Measurements from ENCODE around the gene SV2C.
"Not testable (repeated sequence)": the region's sequence is repeated elsewhere in the genome, so short reads cannot be mapped to it uniquely, and the experiment has no call there.

The SV2C gene

DNA sequence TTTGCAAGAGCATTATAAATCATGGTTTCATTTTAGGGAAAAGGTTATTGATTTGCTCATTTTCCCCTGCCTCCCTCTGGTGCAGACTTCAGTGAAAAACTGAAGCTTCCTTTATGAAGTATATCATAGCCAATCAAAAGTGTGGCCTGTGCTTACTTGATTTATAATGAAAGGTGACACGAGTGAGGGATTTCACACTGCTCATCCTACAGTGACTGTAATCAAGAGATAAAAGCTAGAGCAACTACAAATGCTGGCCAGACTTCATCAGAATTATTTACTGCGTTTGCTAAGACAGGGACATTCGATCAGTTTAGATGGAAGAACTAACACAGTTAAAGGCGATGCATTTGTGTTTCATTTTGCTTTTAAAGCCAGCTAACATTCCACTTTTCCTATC, 151.5 kb downstream of the SV2C start:
- TF ChIP-seq L3MBTL2 (conservative IDR thresholded peaks at IDR 0.05) (no peak), ARNT (IDR thresholded peaks at IDR 0.05) (no peak), CTBP1 (IDR thresholded peaks at IDR 0.05; ENCODE audit: borderline replicate concordance) (no peak), SP1 (IDR thresholded peaks at IDR 0.05) (no peak), ELF4 (IDR thresholded peaks at IDR 0.05) (no peak), HDGF (IDR thresholded peaks at IDR 0.05; ENCODE audit: borderline replicate concordance) (no peak)
- ChIA-PET POLR2A (no interaction called here), CTCF (interaction anchor here (0.8 kb wide), 1 partner anchor 60 kb away, joined by 4 read pairs; no protein-coding TSS in a partner anchor)
- no peak for DNase-seq (ENCODE audit: extremely low spot score)

DNA sequence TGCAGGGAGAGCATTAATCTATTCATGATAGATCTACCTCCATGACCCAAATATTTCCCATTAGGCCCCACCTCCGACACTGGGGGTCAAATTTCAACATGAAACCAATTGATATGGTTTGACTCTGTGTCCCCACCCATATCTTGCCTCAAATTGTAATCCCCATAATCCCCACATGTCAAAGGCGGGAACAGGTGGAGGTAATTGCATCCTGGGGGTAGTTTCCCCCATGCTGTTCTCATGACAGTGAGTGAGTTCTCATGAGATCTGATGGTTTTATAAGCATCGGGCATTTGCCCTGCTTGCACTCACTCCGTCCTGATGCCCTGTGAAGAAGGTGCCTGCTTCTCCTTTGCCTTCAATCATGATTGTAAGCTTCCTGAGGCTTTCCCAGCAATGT, 153.5 kb downstream of the SV2C start:
- ChIA-PET POLR2A (no interaction called here), CTCF (no interaction called here)
- no peak for DNase-seq (ENCODE audit: extremely low spot score)
- no peak for TF ChIP-seq FOXK2 (IDR thresholded peaks at IDR 0.05)
- no peak for TF ChIP-seq ELF4 (IDR thresholded peaks at IDR 0.05)
- TF ChIP-seq NFRKB (IDR thresholded peaks at IDR 0.05), result no peak
- no peak for TF ChIP-seq FOXM1 (IDR thresholded peaks at IDR 0.05; ENCODE audit: borderline replicate concordance)
- no peak for TF ChIP-seq L3MBTL2 (conservative IDR thresholded peaks at IDR 0.05)
- TF ChIP-seq CTBP1 (IDR thresholded peaks at IDR 0.05; ENCODE audit: borderline replicate concordance), result no peak
- TF ChIP-seq HDGF (IDR thresholded peaks at IDR 0.05; ENCODE audit: borderline replicate concordance), result no peak
- TF ChIP-seq, protein P1, sequence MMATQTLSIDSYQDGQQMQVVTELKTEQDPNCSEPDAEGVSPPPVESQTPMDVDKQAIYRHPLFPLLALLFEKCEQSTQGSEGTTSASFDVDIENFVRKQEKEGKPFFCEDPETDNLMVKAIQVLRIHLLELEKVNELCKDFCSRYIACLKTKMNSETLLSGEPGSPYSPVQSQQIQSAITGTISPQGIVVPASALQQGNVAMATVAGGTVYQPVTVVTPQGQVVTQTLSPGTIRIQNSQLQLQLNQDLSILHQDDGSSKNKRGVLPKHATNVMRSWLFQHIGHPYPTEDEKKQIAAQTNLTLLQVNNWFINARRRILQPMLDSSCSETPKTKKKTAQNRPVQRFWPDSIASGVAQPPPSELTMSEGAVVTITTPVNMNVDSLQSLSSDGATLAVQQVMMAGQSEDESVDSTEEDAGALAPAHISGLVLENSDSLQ (IDR thresholded peaks at IDR 0.05), result no peak
- no peak for TF ChIP-seq TARDBP (IDR thresholded peaks at IDR 0.05)
- TF ChIP-seq LEF1 (IDR thresholded peaks at IDR 0.05; ENCODE audit: borderline replicate concordance), result no peak
- TF ChIP-seq SUZ12 (IDR thresholded peaks at IDR 0.05), result no peak
- TF ChIP-seq ARNT (IDR thresholded peaks at IDR 0.05), result no peak

DNA sequence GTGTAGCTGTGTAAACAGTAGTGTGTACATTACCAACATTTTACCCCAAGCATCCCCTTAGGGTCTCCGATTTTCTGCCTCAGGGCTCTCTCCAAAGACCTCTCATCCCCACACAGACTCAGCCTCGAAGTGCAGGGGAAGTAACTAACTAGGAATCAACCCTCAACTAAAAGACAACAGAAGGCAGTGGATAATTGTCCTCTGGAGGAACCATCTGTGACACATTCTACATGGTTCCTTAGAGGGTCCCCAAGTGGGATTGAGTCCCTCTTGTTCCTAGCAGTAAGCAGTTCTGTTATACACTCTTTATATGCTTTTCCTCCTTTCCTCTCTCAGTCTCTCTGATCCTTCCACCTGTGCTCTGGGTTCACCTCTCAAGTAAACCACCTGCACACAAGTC, 157.2 kb downstream of the SV2C start:
- DNase-seq (ENCODE audit: extremely low spot score), result no peak
- ChIA-PET CTCF (no interaction called here), POLR2A (no interaction called here)
- TF ChIP-seq HDGF (IDR thresholded peaks at IDR 0.05; ENCODE audit: borderline replicate concordance) (no peak), FOXK2 (IDR thresholded peaks at IDR 0.05) (no peak), TARDBP (IDR thresholded peaks at IDR 0.05) (no peak), ZNF384 (IDR thresholded peaks at IDR 0.05) (no peak), FOXA1 (IDR thresholded peaks at IDR 0.05) (no peak)

DNA sequence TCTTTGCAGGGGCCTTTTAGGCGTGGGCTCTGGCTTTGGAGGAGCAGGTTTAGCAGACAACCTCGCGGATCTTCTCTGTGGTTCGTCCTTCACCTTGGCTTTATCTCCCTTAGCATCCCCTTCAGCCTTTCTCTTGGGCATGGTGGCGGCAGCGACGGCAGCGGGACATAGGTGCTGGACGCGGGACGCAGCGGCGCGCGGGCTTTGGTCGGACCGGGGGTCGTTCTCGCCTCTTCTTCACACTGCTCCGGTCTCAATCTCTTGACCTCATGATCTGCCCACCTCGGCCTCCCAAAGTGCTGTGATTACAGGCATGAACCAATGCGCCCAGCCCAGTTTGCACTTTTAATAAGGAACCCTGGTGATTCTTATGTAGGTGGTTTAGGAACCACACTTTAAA, 159.0 kb downstream of the SV2C start:
- POLR2A ChIA-PET; DNase-seq (ENCODE audit: extremely low spot score); CTCF ChIA-PET: not testable (repeated sequence)

DNA sequence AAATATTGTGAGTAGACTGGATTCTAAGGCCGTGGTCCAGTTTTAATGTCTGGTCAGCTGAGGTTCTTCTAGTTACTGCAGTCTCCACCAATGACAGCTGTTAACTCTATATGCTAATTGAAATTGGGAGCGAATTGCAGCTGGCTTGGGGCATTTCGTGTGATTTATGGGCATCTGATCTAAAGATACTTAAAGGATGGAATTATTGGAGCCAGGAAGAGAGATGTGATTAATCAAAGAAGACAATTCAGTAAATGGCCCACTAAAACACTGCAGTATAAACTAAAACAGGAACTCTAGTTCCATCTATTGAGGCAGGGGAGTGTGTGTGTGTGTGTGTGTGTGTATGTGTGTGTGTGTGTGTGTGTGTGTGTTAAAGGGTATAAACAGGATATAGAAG, 162.4 kb downstream of the SV2C start:
- ChIA-PET CTCF (no interaction called here), POLR2A (no interaction called here)
- no peak for DNase-seq (ENCODE audit: extremely low spot score)
- TF ChIP-seq LEF1 (IDR thresholded peaks at IDR 0.05; ENCODE audit: borderline replicate concordance) (no peak), ZNF384 (IDR thresholded peaks at IDR 0.05) (no peak)

DNA sequence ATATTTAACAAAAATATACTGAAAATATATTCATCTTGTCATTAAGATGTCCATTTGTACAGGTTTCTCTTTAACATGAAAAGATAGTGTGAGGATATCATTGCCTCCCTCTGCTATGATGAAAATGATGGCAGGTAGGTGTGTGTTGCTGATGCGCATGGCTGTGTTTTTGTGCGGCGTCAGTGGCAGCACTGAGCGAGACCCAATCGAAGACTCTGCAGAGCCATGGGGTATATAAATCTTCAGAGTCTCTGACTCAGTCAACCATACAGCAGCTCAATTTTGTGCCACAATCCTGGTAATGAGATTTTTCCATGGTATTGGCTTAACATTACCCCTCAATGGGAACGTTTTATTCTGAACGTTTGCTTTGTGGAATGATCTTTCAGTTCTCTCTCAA, 166.4 kb downstream of the SV2C start:
- CTCF ChIA-PET, result no interaction called here
- TF ChIP-seq SP1 (IDR thresholded peaks at IDR 0.05), result no peak
- TF ChIP-seq ELF4 (IDR thresholded peaks at IDR 0.05), result no peak
- no peak for TF ChIP-seq NFRKB (IDR thresholded peaks at IDR 0.05)

DNA sequence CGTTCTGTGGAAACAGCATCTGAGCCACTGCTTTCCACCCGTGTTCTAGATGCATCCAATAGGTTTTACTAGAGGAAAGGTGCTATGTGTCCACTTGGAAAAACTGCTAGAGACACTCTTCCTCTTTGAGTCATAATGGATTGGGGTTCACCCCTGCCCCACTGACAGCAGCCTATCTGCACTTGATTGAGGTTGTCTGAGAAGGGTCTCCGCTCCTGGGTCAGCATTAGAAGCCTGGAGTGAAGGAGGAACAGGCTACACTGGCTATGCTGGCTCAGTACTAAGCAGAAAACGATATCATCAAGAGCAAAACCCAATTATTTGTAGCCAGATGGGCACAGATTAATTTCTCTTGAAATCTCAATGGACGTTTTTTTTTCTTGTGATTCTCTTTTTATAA, 167.3 kb downstream of the SV2C start:
- ChIA-PET POLR2A (no interaction called here), CTCF (no interaction called here)
- no peak for TF ChIP-seq HDGF (IDR thresholded peaks at IDR 0.05; ENCODE audit: borderline replicate concordance)
- TF ChIP-seq SP1 (IDR thresholded peaks at IDR 0.05), result no peak
- no peak for TF ChIP-seq BHLHE40 (IDR thresholded peaks at IDR 0.05; ENCODE audit: borderline replicate concordance)
- no peak for TF ChIP-seq FOXA1 (IDR thresholded peaks at IDR 0.05)
- TF ChIP-seq NFRKB (IDR thresholded peaks at IDR 0.05), result no peak
- no peak for DNase-seq (ENCODE audit: extremely low spot score)

More for the DNA sequence above, 166.4 kb downstream of the SV2C start:
- DNase-seq (ENCODE audit: extremely low spot score), result no peak
- POLR2A ChIA-PET, result no interaction called here

DNA sequence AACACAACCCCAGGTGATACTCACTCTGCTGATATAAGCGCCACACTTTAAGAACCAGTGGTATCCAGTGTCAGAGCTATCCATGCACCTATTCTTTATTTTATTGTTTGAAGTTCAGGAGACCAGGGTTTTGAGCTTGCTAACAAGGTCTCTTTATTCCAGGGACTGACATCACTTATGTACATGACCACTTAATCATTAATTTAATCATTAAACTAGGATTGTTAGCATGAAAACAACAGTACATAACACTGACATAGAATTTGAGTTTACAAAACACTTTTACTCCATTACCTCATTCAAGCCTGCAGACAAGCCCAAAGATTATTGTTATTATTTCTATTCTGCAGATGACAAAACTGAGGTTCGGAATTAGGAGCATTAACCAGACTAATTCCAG, 168.5 kb downstream of the SV2C start:
- no peak for DNase-seq (ENCODE audit: extremely low spot score)
- TF ChIP-seq SP1 (IDR thresholded peaks at IDR 0.05), result no peak
- TF ChIP-seq CTBP1 (IDR thresholded peaks at IDR 0.05; ENCODE audit: borderline replicate concordance), result no peak
- no peak for TF ChIP-seq ARNT (IDR thresholded peaks at IDR 0.05)
- TF ChIP-seq FOXM1 (IDR thresholded peaks at IDR 0.05; ENCODE audit: borderline replicate concordance), result no peak
- TF ChIP-seq ZNF384 (IDR thresholded peaks at IDR 0.05), result no peak
- no peak for TF ChIP-seq LEF1 (IDR thresholded peaks at IDR 0.05; ENCODE audit: borderline replicate concordance)
- no peak for TF ChIP-seq FOXA1 (IDR thresholded peaks at IDR 0.05)
- TF ChIP-seq HDGF (IDR thresholded peaks at IDR 0.05; ENCODE audit: borderline replicate concordance), result no peak
- TF ChIP-seq ELF4 (IDR thresholded peaks at IDR 0.05), result no peak
- TF ChIP-seq BHLHE40 (IDR thresholded peaks at IDR 0.05; ENCODE audit: borderline replicate concordance), result no peak
- TF ChIP-seq L3MBTL2 (conservative IDR thresholded peaks at IDR 0.05), result no peak
- no peak for TF ChIP-seq NFRKB (IDR thresholded peaks at IDR 0.05)
- no peak for TF ChIP-seq FOXK2 (IDR thresholded peaks at IDR 0.05)
- TF ChIP-seq, protein P1 (IDR thresholded peaks at IDR 0.05), result no peak
- TF ChIP-seq SUZ12 (IDR thresholded peaks at IDR 0.05), result no peak
- TF ChIP-seq TARDBP (IDR thresholded peaks at IDR 0.05), result no peak
- ChIA-PET CTCF (no interaction called here), POLR2A (no interaction called here)

All from HEK293T (cell line).